ENCODE measurements around the gene DUSP1. TPM values are rescaled to one million over a fixed set of nuclear protein-coding genes. Genes with fewer than 3 reads are reported as not detected.

The DUSP1 gene
- total and polyA plus RNA-seq, 2 of the 4 experiments (the other 2 are of a cell fraction), result 304 to 467 TPM

DNA sequence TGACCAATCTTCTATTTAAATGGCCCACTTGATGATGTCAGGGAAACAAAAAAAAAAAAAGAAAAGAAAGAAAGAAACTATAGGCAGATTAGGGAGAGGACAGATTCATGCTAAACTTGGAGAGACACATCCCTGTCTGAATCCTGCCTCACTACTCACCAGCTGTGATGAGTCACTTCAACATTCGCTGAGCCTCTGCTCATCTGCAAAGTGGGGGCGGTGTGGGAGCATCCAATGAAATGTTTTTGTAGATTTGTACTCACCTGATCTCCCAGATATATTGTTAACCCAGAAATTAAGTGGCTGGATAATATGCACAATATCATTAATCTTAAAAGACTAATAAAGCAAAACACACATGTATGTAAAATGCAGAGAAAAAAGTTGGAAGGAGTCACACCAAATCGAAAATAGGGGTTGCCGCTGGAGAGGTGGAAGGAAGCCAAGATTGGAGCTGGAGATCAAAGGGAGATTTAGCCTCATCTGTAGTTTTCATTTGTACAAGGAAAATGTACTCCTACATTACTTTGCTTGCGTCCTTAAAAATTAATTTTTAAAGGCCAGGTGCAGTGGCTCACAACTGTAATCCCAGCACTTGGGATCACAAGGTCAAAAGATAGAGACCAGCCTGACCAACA is 46.0 kb upstream of the DUSP1 start:
- Histone ChIP-seq H3K27ac (ENCODE audit: insufficient read depth, low read length) (0 out of 2 replicates have a peak overlapping the region, but pooled peaks have one; percentile 5), H3K23ac (ENCODE audit: low read depth, low read length) (no peak overlapping the region), H4K5ac (ENCODE audit: low read depth, low read length) (no peak overlapping the region), H3K79me1 (ENCODE audit: low read depth in 1 of 2, low read length in 2 of 2) (no peaks in the 10 kb centered on the region), H3K4me2 (ENCODE audit: low read depth, low read length) (peak overlapping the region; percentile 27; the same call in 1 of the 2 replicates), H4K20me1 (ENCODE audit: insufficient read depth, low read length) (no peaks in the 10 kb centered on the region), H2BK5ac (ENCODE audit: low read depth, low read length, poor library complexity, severe bottlenecking) (peak overlapping the region; percentile 28), H4K91ac (ENCODE audit: insufficient read depth, low read depth, low read length) (no peak overlapping the region), H2BK120ac (ENCODE audit: low read depth, low read length) (peak overlapping the region; percentile 67; the same call in 1 of the 2 replicates), H3K56ac (ENCODE audit: extremely low read depth, insufficient read depth, low read length) (no peak overlapping the region), H3K9me1 (ENCODE audit: insufficient read depth, low read length) (peaks cover 5% of the 10 kb centered on the region), H3K18ac (ENCODE audit: low read depth, low read length) (peak overlapping the region; percentile 26; the same call in 1 of the 2 replicates), H3K4ac (ENCODE audit: low read depth, low read length) (peak overlapping the region; percentile 62), H2AFZ (replicated peaks; ENCODE audit: low read length, poor library complexity) (no peak overlapping the region), H2BK15ac (ENCODE audit: low read depth, low read length) (peak overlapping the region; percentile 90; the same call in 1 of the 3 replicates), H2AK5ac (ENCODE audit: low read depth, low read length) (no peak overlapping the region), H3K9ac (ENCODE audit: low read depth, low read length) (no peak overlapping the region), H2AK9ac (replicated peaks; ENCODE audit: low read depth, low read length, poor library complexity) (no peak overlapping the region), H3K36me3 (ENCODE audit: control insufficient read depth, insufficient read depth, low read length) (no peaks in the 10 kb centered on the region), H3K4me3 (ENCODE audit: insufficient read depth, low read depth, low read length) (no peak overlapping the region), H4K8ac (ENCODE audit: low read depth in 2 of 2, low read length in 2 of 2) (peak overlapping the region; percentile 1 to 41; a peak in 1 of 4 replicates), H3K9me3 (ENCODE audit: control insufficient read depth, insufficient read depth, low read length) (no peaks in the 10 kb centered on the region), H3K27me3 (ENCODE audit: control insufficient read depth, insufficient read depth, low read length) (no peaks in the 10 kb centered on the region), H3K14ac (replicated peaks; ENCODE audit: low read depth, low read length) (no peak overlapping the region), H3K4me1 (ENCODE audit: control insufficient read depth, insufficient read depth, low read length) (peaks cover 11% of the 10 kb centered on the region), H2BK20ac (ENCODE audit: low read depth, low read length) (peak overlapping the region; percentile 77)
- ChIA-PET POLR2A (ENCODE audit: unreplicated experiment) (no interaction called here), CTCF (interaction anchor here (0.7 kb wide), 1 partner anchor 17 kb away, joined by 3 read pairs; no protein-coding TSS in a partner anchor)
- BruUV-seq (replicated peaks), result no TSS peak
- dilution Hi-C loops (cut with HindIII; ENCODE audit: low sequenced_read_pairs, unreplicated experiment), result no loop called here
- DNase-seq (peak; percentile 93), ATAC-seq (ENCODE audit: low read depth) (peak; percentile 97)
- in situ Hi-C loops (cut with MboI; ENCODE audit: low sequenced_read_pairs), result no loop called here
- TF ChIP-seq FOS (IDR thresholded peaks at IDR 0.05; ENCODE audit: low read depth, low read length), result peak; percentile 88
- TF ChIP-seq POLR2A (IDR thresholded peaks at IDR 0.05; ENCODE audit: low read depth, low read length), result no peak
- TF ChIP-seq NFE2L2 (IDR thresholded peaks at IDR 0.05; ENCODE audit: low read depth, low read length), result peak; percentile 29; the same call in 1 of the 2 replicates
- 0 out of 2 replicates have a peak, but pooled peaks have one; percentile 6 for TF ChIP-seq SMC3 (IDR thresholded peaks at IDR 0.05; ENCODE audit: low read depth, low read length)
- peak; percentile 8; the same call in 1 of the 2 replicates for TF ChIP-seq BHLHE40 (IDR thresholded peaks at IDR 0.05; ENCODE audit: low read depth, low read length)
- no peak for TF ChIP-seq RFX5 (IDR thresholded peaks at IDR 0.05; ENCODE audit: low read depth, low read length)
- 0 out of 2 replicates have a peak, but pooled peaks have one; percentile 12 for TF ChIP-seq RAD21 (IDR thresholded peaks at IDR 0.05; ENCODE audit: low read length)
- peak; percentile 52; the same call in 1 of the 2 replicates for TF ChIP-seq MAZ (IDR thresholded peaks at IDR 0.05; ENCODE audit: borderline replicate concordance, low read depth, low read length)
- intact Hi-C loops (cut with micrococcal nuclease), result no loop called here
- WGBS, 2 experiments (ENCODE audit: extremely low coverage in 2 of 2, insufficient read length in 1 of 2), result no CpG with 5 or more reads among the region's 5 CpGs
